ENCODE measurements around the gene FRZB.

GRCh38 chr2:182860858-182861257 is 5.6 kb downstream of the FRZB start:
- TF ChIP-seq PPARA (CRISPR knock-in tag; IDR thresholded peaks at IDR 0.05; ENCODE audit: borderline replicate concordance) (no peak), RARB (CRISPR knock-in tag; IDR thresholded peaks at IDR 0.05) (no peak), TCF4 (CRISPR knock-in tag; IDR thresholded peaks at IDR 0.05; ENCODE audit: borderline replicate concordance) (no peak), ZFP30 (CRISPR knock-in tag; IDR thresholded peaks at IDR 0.05) (no peak), TOX (CRISPR knock-in tag; IDR thresholded peaks at IDR 0.05; ENCODE audit: borderline replicate concordance) (no peak), PATZ1 (CRISPR knock-in tag; IDR thresholded peaks at IDR 0.05; ENCODE audit: borderline replicate concordance) (no peak), SNAI2 (CRISPR knock-in tag; IDR thresholded peaks at IDR 0.05) (no peak), CSDC2 (CRISPR knock-in tag; IDR thresholded peaks at IDR 0.05) (no peak)

All from SK-N-SH treated with all-trans-retinoic acid at 6 μM for 48 hours (cell line).